HG03460 (cell line): ENCODE data around the gene RASA4B.
"Not testable (repeated sequence)": the region's sequence is repeated elsewhere in the genome, so short reads cannot be mapped to it uniquely, and the experiment has no call there.

Experiments
- ATAC-seq: cut with Tn5 transposase; IDR thresholded peaks from one replicate; pipeline ENCODE4 v1.9.1; 2021; ENCODE audit not compliant: unreplicated experiment

RASA4B gene

DNA sequence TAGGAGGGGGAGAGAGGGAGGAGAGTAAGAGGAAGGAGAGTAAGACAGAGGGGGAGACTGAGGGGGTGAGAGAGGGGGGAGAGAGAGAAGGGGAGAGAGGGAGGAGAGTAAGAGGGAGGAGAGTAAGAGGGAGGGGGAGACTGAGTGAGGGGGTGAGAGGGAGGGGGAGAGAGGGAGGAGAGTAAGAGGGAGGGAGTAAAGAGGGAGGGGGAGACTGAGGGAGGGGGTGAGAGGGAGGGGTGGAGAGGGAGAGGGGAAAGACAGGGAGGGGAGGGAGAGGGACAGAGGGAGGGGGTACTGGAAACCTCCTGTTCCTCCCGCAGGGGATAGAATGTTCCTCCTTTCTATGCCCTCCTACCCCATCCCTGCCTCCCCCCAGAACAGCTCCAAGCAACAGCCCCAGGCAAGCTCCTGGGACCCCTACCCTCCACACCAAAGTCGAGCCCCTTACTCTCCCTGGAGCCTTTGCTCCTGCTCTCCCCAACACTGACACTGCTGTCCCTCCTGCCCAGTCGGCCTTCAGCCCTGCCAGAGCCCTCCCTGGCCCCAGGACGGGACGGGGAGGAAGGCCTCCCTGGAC, 4.8 kb downstream of the RASA4B start:
- not testable (repeated sequence) for ATAC-seq

DNA sequence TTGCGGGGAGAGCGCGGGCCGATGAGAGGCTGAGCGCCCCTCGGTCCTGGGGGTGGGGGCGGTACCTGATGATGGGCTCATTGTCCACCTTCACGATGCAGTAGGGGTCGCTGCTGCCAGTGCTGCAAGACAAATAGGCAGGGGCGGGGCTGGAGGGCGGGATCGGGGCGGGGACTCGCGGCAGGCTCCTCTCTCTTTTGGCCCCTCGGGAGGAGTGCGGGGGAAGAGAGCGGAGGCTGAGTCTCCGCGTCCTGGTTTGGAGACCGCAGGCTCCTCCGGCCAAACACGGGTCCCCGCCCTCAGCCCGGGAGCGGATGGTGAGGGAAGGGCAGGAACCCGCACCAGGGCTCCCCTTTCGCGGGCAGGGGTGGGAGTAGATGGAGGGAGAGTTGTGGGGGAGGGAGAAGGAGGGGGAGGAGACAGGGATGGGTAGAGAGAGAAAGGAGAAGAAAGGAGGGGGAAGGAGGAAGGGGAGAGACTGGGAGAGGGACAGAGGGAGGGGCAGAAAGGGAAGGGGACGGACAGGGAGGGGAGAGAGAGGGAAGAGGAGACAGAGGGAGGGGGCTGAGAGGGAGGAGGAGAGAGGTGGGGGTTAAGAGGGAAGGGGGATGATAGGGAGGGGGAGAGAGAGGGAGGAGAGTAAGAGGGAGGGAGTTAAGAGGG, 5.6 kb downstream of the RASA4B start:
- ATAC-seq: peak; percentile 37

DNA sequence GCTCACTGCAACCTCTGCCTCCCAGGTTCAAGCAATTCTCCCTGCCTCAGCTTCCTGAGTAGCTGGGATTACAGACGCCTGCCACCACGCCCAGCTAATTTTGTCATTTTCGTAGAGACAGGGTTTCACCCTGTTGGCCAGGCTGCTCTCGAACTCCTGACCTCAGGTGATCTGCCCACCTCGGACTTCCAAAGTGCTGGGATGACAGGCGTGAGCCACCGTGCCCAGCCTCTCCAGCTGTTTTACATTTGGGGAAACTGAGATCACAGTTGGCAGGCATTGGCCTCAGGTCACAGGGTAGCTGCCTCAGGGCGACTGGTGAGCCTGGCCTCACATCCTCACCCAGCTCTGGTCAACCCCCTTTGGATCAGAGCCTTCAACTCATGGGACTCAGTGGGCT, 7.0 kb downstream of the RASA4B start:
- ATAC-seq: not testable (repeated sequence)

DNA sequence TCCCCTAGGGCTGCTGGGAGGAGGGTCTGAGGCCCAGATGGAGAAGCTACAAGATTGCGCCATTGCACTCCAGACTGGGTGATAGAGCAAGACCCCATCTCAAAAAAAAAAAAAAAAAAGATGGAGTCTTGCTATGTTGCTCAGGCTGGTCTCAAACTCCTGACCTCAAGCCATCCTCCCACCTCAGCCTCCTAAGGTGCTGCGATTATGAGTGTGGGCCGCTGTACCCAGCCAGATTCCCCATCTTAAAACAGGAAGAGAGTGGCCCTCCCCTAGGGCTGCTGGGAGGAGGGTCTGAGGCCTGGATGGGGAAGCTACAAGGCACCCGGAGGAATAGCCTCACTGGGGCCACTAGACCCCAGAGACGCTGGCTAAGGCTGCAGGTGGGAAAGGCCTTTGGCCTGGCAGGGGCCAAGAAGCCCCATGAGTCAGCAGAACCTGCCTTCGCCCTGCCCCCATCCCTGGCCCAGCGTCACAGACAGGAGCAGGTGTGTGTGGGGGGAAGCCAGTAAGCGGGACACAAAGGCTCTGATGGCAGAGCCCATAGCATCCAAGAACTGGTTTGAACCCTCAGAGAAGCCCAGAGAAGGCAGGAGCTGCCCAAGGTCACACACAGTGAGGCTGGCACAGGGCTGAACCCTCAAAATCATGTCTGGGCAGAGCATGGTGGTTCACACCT, 10.0 kb downstream of the RASA4B start:
- ATAC-seq: not testable (repeated sequence)

DNA sequence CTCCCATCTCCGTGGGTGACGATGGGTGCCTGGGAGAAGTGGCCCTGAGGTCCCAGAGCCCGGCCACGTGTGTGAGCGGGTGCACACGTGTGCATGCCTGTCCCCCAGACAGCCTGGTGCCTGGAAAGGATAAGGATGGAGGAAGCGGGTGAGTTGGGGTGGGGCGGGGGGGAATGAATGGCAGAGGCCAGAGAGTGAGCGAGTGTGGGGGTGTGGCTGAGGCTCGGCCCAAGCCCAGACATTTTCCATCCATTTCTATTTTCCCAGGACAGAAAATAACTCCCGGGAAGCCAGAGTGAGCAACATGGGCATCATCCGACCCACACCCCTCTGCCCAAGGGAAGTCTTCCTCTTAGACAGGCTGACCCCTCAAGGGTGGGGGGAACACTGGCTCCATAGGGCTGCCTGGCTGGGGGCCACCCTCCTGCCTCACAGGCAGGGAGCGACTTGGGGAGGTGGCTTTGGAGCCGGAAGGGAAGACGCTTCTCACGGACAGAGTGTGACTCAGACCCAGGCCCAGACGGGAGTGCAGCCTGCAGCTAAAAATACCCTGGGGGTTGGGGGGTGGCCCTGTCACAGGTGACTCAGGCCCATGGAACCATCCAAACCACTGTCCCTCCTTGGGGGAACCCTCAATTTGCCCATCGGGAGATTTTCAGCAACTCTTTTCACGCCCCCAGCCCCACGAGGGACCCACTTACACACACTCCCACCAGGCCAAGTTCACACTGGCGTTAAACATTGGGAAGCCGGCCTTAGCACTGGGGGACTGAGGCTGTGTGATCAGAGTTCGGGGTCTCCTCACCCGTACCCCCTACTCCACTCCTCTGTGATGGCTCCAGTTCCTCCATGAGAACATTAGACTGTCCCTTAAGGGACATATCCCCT, 12.0 kb downstream of the RASA4B start:
- not testable (repeated sequence) for ATAC-seq

DNA sequence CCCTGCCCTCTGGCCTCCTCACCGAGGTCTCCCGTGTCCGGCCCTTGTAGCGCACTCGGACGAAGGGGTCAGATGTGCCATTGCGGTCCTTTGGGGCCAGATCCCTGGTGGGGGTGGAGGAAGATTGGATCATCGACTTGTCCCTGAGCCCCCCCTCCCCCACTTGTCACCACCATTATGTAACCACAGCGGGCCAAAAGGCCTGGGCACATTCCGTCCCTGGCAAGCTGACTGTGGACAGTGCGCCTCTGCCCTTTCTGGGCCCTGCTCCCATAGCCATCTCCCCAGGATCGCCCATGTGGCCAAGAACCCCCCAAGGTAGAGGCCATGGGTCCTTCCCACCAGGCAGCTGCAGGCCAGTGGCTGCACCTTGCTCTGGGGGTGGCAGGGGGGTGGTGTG, 14.4 kb downstream of the RASA4B start:
- not testable (repeated sequence) for ATAC-seq

DNA sequence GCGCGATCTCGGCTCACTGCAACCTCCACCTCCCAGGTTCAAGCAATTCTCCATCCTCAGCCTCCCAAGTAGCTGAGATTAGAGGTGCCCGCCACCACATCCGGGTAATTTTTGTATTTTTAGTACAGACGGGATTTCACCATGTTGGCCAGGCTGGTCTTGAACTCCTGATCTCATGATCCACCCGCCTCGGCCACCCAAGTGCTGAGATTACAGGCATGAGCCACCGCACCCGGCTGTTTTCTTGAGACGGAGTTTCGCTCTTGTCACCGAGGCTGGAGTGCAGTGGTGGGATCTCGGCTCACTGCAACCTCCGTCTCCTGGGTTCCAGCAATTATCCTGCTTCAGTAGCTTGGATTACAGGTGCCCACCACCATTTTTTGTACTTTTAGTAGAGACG, 19.3 kb downstream of the RASA4B start:
- not testable (repeated sequence) for ATAC-seq

DNA sequence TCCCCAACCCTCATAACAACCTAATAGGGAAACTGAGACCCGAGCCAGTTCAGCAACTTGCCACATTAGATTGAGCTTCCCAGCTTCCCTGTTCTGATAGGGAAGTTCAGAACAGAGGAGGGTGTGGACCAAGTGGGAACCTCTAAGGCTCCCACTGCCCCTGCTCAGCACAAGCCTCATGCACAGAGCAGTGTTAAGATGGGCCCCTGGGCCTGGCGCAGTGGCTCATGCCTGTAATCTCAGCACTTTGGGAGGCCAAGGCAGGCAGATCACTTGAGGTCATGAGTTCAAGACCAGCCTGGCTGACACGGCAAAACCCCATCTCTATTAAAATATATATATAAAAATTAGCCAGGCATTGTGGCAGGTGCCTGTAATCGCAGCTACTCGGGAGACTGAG, 20.3 kb downstream of the RASA4B start:
- not testable (repeated sequence) for ATAC-seq

DNA sequence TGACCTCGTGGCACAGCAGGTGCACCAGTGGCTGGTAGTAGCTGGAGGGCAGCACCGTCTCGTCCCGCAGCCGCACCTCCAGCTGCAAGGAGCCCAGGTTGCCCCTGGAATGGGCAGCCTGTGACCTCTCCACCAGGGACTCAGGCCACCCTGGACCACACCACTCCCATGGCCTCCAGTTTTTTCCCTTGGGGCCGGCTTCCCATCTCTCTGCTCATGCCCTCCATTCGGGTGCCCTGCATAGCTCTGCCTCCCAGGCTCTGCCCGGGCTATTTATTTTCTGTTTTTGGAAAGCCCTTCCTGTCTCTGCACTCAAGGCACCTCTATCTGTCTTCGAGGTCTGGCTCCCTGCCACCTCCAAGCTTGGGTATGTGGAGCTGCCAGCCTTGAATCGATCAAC, 20.7 kb downstream of the RASA4B start:
- ATAC-seq: not testable (repeated sequence)

DNA sequence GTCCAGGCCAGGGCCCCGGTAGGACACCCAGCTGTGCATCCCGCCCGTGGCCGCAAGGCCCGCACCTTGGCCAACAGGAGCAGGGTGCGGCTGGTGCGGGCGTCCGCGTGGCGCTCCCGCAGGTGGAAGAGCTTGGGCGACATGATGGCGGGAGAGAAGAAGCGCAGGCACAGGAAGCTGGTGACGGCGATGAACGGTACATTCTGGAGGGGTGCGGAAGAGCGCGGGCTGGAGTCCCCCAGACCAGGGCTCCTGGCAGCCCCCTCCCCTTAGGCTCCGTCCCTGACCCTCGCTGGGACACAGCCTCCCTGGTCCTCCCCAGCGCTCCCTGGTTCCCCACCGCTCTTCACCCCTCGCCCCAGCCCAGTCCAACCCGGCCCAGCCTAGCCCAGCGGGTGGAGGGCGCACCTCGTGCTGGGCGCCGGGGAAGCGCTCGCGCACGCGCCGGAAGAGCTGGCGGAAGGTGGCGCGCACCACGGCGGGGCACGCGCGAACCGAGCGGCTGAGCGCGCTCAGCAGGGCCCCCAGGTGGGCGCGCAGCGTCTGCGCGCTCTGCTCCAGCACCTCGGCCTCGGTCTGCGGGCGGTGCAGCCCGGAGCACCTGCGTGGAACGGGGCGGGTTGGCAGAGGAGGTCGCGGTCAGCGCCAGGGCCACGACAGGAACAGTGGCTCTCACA, 23.0 kb downstream of the RASA4B start:
- peak; percentile 63 for ATAC-seq

DNA sequence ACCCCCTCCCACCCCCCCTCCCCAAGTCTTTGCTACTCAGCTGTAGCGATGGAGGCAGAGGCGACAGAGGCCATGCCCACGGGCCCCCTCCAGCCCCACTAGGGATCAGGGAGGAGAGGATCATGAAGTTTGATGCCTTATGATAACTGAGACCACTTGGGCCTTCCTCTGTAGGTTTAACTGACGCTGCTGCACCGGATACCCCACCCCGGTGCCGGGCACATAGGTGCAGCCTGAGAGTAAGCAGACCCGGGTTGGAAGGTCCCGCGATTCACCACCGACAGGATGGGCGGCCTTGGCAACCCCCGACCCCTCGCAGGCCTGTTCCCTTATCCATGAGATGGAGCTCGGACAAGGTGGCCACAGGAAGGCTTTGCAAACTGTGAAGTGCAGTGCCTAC, 23.6 kb downstream of the RASA4B start:
- ATAC-seq: peak; percentile 17

DNA sequence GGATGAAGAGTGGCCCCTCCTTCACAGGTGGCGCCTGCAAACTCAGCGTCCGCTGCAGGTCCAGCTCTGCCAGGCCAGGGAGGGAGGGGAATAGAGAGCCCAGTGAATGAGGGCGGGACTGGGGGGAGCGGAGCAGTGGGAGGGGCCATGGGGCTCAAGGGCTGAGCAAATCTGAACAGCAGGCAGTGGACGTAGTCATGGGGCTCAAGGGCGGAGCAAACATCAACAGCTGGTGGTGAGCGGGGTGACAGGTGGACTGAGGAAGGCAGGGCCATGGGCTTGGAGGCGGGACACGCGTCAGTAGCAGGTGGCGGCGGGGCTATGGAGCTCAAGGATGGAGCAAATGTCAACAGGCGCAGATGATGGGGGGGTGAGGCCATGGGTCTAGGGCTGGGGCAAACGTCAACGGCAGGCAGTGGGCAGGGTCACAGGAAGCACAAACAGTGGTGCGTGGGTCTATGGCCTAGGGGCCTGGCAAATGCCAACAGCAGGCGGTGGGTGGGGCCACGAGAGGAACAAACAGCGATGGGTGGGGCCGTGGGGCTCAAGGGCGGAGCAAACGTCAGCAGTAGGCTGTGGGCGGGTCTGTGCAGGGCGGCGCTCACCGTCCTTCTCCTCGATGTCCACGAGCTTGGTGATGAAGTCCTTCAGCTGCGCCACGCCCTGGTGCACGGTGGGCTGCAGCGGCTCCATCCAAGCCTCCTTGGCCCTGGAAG, 24.2 kb downstream of the RASA4B start:
- ATAC-seq: peak; percentile 52

DNA sequence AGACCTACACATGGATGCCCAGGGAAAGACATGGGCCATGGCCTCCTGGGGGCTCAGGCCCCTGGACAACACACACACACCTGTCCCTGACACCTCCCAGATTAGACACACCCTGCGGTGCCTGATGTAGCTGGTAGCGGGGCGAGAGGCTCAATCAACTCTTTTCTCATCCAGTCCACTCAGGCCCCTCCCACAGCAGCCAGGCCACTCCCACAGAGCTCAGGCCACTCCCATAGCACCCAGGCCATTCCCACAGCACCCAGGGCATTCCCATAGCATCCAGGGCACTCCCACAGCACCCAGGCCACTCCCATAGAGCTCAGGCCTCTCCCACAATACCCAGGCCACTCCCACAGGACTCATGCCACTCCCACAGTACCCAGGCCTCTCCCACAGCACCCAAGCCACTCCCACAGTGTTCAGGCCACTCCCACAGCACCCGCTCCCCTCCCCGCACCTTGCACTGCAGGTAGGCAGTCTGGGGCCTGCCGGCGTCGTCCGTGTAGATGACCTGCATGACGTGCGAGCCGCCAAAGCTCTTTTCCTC, 27.0 kb downstream of the RASA4B start:
- peak; percentile 28 for ATAC-seq

DNA sequence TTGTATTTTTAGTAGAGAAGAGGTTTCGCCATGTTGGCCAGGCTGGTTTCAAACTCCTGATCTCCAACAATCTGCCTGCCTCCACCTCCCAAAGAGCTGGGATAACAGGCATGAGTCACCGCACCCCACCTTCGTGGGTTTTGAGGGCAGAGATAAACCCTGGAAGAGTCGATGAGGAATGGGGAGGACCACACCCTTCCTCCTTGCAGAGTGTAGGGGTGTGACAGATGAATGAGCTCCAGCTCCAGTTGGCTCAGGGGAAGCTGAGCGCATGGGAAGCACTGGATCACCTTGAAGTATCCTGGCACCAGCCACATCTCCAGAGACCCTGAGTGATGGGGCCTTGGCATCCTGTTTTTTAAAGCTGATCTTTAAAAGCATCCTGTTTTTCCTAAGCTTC, 33.3 kb downstream of the RASA4B start:
- not testable (repeated sequence) for ATAC-seq

DNA sequence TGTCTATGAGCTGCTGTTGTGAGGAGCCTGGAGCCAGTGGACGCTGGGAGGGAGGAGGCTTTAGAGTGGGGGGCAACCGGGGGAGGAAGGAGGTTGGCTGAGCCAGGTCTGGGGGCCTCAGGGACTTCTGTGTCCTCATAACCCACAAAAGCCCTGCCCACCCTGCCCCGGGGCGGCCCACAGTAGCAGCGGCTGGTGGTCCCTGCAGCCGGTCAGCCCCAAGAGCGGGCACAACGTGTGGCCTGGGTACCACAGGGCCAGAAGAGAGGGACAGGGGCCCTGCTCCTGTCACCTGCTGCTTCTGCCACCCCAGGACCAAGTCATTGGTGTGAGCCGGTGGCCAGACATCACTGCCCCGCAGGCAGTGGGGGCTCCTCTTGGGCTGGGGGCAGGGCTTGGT, 35.6 kb downstream of the RASA4B start:
- ATAC-seq: not testable (repeated sequence)

DNA sequence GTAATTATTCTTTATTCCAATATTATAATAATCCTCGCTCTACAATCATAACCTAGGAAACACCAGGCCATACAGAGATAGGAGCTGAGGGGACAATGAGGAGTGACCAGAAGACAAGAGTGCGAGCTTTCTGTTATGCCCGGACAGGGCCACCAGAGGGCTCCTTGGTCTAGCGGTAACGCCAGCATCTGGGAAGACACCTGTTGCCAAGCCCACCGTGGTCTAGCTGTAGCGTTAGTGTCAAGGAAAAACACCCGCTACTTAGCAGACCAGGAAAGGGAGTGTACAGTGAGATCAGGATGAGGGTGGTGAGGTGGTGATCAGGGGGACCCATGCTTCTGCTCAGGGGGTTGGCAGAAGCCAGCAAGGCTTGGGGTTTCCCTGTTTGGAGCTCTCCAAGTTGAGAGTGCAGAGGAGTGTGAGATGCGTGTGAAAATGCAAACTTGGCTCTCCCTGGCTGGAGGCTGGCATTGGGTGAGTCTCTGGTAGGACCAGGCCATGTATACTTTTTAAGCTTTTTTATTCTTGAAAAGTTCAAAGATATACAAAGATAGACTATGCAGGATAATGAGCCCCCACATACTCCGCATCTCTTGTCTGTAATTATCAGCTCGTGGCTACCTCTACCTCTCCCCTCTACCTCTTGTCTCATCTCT, 37.5 kb downstream of the RASA4B start:
- ATAC-seq: not testable (repeated sequence)

DNA sequence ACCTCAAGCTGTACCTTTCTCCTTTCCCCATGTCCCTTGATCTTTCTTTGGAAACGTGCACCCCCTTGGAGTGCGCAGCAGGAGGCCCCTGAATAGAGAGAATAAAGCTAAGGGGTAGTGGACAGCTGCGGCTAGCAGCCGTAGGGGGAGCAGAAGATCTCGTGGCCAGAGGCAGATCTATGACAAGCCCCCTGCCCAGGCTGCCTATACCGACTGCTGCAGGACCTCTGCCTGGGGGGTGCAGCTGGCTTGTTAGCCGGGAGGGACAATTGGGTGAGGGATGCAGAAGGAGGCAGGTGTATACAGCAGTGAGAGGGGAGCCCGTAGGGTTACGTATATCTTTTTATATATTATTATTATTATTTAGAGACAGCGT, 38.4 kb downstream of the RASA4B start:
- ATAC-seq: peak; percentile 19

DNA sequence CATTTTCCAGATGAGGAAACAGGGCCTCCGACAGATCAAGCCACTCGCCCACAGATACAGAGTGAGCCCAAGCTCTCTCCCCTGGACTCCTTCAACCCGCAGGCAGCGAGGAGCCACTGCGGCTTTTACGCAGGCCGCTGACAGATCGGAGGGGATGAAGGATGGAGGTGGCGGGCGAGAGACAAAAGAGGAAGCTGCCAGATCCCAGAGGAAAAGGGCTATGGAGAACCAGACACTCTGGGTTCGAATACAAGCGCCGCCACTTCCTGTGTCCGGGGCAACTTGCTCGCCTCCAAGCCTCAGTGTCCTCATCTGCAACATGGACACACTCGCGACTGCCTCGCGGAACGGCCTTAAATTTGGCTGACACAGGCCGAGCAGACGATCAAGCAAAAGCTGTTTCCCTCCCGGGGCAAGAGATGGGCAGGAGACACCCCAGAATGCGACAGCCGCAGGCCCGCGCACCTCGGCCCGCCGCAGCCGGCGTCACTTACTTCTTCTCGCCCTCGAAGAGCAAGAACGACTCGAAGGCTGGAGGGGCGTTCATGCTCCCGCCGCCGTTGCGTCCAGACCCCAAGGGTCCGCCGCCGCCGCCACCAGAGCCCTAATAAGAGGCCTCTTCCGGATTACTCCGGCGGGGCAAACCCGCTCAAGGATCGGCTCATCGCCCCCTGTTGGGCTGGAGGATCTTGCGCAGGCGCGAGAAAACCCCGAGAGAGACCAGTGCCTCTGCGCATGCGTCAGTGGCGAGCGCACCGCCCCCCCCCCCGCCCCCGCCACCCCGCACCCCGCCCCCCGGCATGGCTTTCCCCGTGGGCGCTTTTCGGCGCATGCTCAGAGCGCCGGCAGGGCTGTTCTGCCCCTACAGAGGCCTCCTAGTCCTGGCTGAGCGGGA, 39.0 kb downstream of the RASA4B start, which contains the start of gene POLR2J:
TSS of gene POLR2J (minus strand) at position 609 of the 895 bp plus-strand sequence. CDS start at position 547, 62 bp downstream.
- ATAC-seq: peak; percentile 90
